ENCODE measurements around the gene CDKN2A.

CDKN2A gene

GRCh38 chr9:22005702-22006606, 11.8 kb upstream of the CDKN2A start:
- no peak for DNase-seq

- no peak for DNase-seq
Measured at GRCh38 chr9:22005021-22005701, 11.0 kb upstream of the CDKN2A start.

GRCh38 chr9:22002038-22002437, 7.8 kb upstream of the CDKN2A start:
- no peak for DNase-seq

GRCh38 chr9:21998026-21998425, 3.8 kb upstream of the CDKN2A start:
- no peak for DNase-seq

GRCh38 chr9:21997480-21997879, 3.3 kb upstream of the CDKN2A start:
- no peak for DNase-seq

- no peak for DNase-seq
Measured at GRCh38 chr9:21996858-21997257, 2.7 kb upstream of the CDKN2A start.

- DNase-seq = peak; percentile 32
Measured at GRCh38 chr9:21996438-21996837, 2.2 kb upstream of the CDKN2A start.

- DNase-seq = peak in 1 of 2 experiments; percentile 73
Measured at GRCh38 chr9:21995666-21996398, 1.6 kb upstream of the CDKN2A start.

GRCh38 chr9:21995006-21995665, 944 bp upstream of the CDKN2A start:
- peak; percentile 77 to 85 for DNase-seq

GRCh38 chr9:21994556-21995005, 389 bp upstream of the CDKN2A start, which contains the start of gene CDKN2B-AS1:
CDKN2B-AS1 (plus strand) TSS chr9:21994791.
- peak; percentile 78 to 93 for DNase-seq

- DNase-seq = no peak
Measured at GRCh38 chr9:21993007-21993406, 1.2 kb downstream of the CDKN2A start.

- no peak for DNase-seq
Measured at GRCh38 chr9:21991072-21991959, 2.9 kb downstream of the CDKN2A start.

- no peak for DNase-seq
Measured at GRCh38 chr9:21989440-21990189, 4.6 kb downstream of the CDKN2A start.

GRCh38 chr9:21988056-21988990, 5.9 kb downstream of the CDKN2A start:
- no peak for DNase-seq

GRCh38 chr9:21985964-21986667, 8.1 kb downstream of the CDKN2A start:
- DNase-seq = no peak

GRCh38 chr9:21984101-21984500, 10.1 kb downstream of the CDKN2A start:
- DNase-seq = no peak

GRCh38 chr9:21983561-21983935, 10.6 kb downstream of the CDKN2A start:
- no peak for DNase-seq

- no peak for DNase-seq
Measured at GRCh38 chr9:21982861-21983560, 11.2 kb downstream of the CDKN2A start.

Data from NCI-H446 (cell line).